Medulla oblongata (tissue), 1 donor: ENCODE data around the gene TPM4.
"Not testable (repeated sequence)": the region's sequence is repeated elsewhere in the genome, so short reads cannot be mapped to it uniquely, and the experiment has no call there.

Source experiments
- DNase-seq: peaks from one replicate; pipeline ENCODE4 v3.0.0-alpha.2; 2015; ENCODE audit errors: extremely low spot score

Gene TPM4

GRCh38 chr19:16073481-16073880 is 2.8 kb upstream of the TPM4 start:
- no peak for DNase-seq

- peak; percentile 72 for DNase-seq
Observed at GRCh38 chr19:16073988-16074387, 2.3 kb upstream of the TPM4 start.

GRCh38 chr19:16074488-16075365 is 1.6 kb upstream of the TPM4 start:
- DNase-seq = no peak

GRCh38 chr19:16075430-16076153 is 703 bp upstream of the TPM4 start:
- no peak for DNase-seq

GRCh38 chr19:16076958-16077611 is 790 bp downstream of the TPM4 start:
- peak; percentile 60 for DNase-seq

GRCh38 chr19:16077984-16078758 is 1.9 kb downstream of the TPM4 start:
- peak; percentile 56 for DNase-seq

GRCh38 chr19:16078759-16079707 is 2.7 kb downstream of the TPM4 start:
- DNase-seq = peak; percentile 79

GRCh38 chr19:16084067-16084685 is 7.9 kb downstream of the TPM4 start:
- DNase-seq = no peak

GRCh38 chr19:16085115-16085514 is 8.8 kb downstream of the TPM4 start:
- no peak for DNase-seq

- not testable (repeated sequence) for DNase-seq
Observed at GRCh38 chr19:16087404-16087803, 11.1 kb downstream of the TPM4 start.

GRCh38 chr19:16087940-16088339 is 11.6 kb downstream of the TPM4 start:
- DNase-seq = no peak

GRCh38 chr19:16088351-16089009 is 12.2 kb downstream of the TPM4 start:
- no peak for DNase-seq

- DNase-seq = no peak
Observed at GRCh38 chr19:16089010-16089846, 12.9 kb downstream of the TPM4 start.

GRCh38 chr19:16091546-16092475 is 15.5 kb downstream of the TPM4 start:
- no peak for DNase-seq

GRCh38 chr19:16094360-16095070 is 18.2 kb downstream of the TPM4 start:
- DNase-seq = no peak

- DNase-seq = no peak
Observed at GRCh38 chr19:16095071-16095571, 18.8 kb downstream of the TPM4 start.
